ENCODE data around the gene RALGAPA2.

RALGAPA2 gene

DNA sequence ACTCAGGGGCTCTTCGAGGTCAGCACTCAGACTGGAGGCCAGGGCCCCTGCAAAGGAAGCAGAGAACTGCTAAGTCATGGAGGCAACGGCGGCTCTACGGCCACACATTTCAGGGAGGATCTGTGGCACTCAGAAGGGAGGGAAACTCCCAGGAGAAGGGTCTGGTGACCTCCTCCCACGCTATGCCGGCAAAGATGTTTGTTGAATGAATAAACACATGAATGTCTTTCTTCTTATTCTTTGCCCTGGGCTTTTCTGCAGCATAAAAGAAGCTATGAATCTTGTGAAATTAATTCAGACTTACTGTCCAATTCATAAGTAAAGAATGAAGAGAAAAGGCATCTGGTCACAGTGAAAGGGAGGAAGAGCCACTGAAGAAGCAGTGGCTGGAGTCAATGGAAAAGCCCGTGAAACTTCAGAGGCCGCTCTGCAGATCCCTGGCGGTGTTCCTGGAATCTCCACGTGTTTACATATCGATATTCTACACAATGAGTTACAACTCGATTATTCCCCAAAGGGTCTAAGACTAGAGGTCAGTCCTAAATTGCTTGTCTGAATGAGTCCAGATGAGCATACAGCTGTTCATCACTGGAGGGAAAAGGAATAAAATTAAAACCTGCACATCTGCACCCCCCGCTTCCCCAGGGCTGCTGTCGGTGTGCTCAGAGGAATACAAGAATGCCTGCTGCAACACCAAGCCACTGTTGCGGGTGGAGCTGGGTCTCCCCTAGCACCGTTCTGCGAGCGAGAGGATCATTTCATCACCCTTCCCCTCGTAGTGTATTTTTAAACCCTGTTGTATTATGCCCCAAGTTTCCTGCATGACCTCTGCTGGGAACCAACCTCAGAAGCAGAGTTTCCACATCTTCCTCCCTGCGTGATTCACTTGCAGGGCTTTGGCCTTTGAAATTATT lies 319.0 kb downstream of the RALGAPA2 start:
- Mint-ChIP-seq H3K27me3 (ENCODE audit: low read depth, poor library complexity) (peaks cover 6% of the 10 kb centered on the region), H3K4me3 (no peak overlapping the region)
- no peak for DNase-seq

DNA sequence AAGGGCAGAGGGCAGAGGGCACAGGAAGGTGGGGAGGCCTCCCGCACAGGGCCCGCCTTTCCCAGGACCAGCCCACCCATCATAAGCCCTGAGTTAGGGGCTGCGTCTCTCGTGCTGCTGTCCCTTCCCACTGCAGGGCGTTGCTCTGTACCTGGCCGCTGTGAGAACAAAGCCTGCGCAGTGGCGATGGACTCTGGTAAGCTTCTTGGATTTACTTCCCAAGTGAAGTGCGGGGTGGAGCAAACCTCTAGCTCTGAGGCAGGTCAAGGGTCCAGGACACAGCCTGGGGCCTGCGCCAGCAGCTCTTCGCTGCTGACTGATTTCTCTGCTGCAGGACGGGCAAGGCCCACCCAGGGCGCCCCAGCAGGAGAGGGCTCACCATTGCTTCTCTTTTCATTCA lies 320.7 kb downstream of the RALGAPA2 start:
- DNase-seq = no peak
- TF ChIP-seq, protein P1, sequence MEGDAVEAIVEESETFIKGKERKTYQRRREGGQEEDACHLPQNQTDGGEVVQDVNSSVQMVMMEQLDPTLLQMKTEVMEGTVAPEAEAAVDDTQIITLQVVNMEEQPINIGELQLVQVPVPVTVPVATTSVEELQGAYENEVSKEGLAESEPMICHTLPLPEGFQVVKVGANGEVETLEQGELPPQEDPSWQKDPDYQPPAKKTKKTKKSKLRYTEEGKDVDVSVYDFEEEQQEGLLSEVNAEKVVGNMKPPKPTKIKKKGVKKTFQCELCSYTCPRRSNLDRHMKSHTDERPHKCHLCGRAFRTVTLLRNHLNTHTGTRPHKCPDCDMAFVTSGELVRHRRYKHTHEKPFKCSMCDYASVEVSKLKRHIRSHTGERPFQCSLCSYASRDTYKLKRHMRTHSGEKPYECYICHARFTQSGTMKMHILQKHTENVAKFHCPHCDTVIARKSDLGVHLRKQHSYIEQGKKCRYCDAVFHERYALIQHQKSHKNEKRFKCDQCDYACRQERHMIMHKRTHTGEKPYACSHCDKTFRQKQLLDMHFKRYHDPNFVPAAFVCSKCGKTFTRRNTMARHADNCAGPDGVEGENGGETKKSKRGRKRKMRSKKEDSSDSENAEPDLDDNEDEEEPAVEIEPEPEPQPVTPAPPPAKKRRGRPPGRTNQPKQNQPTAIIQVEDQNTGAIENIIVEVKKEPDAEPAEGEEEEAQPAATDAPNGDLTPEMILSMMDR (IDR thresholded peaks at IDR 0.05) = no peak
- Mint-ChIP-seq H3K4me1 (peaks cover 28% of the 10 kb centered on the region), H3K36me3 (ENCODE audit: low read depth) (peaks cover 31% of the 10 kb centered on the region), H3K4me3 (no peak overlapping the region), H3K27me3 (ENCODE audit: low read depth, poor library complexity) (peaks cover 3% of the 10 kb centered on the region), H3K27ac (no peak overlapping the region), H3K9me3 (no peaks in the 10 kb centered on the region)

More for the DNA sequence above, 319.0 kb downstream of the RALGAPA2 start:
- TF ChIP-seq, protein P1 (IDR thresholded peaks at IDR 0.05) = no peak
- Mint-ChIP-seq H3K27ac (peak overlapping the region; percentile 71), H3K4me1 (peaks cover 25% of the 10 kb centered on the region), H3K9me3 (no peaks in the 10 kb centered on the region), H3K36me3 (ENCODE audit: low read depth) (peaks cover 31% of the 10 kb centered on the region)

DNA sequence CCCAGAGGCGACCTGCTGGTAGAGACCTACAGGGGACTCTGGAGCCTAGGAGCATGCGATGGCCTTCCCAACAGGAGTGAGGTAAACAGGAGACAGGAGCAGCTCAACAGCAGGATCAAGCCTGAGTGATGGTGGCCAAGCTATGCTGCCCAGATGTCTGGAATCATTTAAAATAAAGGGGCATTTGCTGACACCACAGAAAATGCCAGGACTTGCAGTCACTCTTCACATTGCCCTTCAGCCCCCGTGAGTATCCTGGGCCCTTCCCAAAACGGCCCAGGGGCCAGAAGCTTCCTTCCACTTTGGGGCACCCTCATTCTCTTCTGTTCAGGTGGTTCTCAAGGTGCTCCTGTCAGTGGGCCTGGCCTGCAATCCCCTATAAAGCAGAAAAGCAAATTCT lies 321.3 kb downstream of the RALGAPA2 start:
- H3K9me3 Mint-ChIP-seq = no peaks in the 10 kb centered on the region
- H3K27me3 Mint-ChIP-seq (ENCODE audit: low read depth, poor library complexity) = peaks cover 3% of the 10 kb centered on the region
- H3K36me3 Mint-ChIP-seq (ENCODE audit: low read depth) = peaks cover 31% of the 10 kb centered on the region

DNA sequence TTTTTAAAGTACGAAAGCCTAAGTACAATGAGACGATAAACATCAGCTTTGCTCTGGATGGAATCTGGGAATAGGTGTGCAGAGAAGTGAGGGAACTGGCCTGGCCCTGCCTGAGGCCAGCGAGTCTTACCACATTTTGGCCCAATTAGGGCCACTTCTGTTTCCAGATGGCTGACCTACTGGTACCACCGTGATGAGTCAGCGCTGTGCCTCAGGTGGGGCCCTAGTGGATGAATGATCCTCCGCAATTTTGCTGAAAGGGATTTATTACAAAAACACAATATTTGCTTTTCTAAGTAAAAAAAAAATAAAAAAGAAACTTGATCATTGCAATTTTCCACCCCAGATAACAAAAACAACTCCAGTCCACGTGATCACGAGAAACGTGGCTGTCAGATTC lies 322.1 kb downstream of the RALGAPA2 start:
- TF ChIP-seq, protein P1 (IDR thresholded peaks at IDR 0.05) = no peak
- DNase-seq = no peak
- Mint-ChIP-seq H3K4me1 (peaks cover 18% of the 10 kb centered on the region), H3K36me3 (ENCODE audit: low read depth) (peaks cover 31% of the 10 kb centered on the region), H3K9me3 (no peaks in the 10 kb centered on the region), H3K27ac (no peak overlapping the region), H3K4me3 (no peak overlapping the region), H3K27me3 (ENCODE audit: low read depth, poor library complexity) (peaks cover 9% of the 10 kb centered on the region)

More for the DNA sequence above, 321.3 kb downstream of the RALGAPA2 start:
- TF ChIP-seq, protein P1 (IDR thresholded peaks at IDR 0.05) = no peak
- peak overlapping the region; percentile 54 for H3K27ac Mint-ChIP-seq
- DNase-seq = no peak
- H3K4me3 Mint-ChIP-seq = no peak overlapping the region
- H3K4me1 Mint-ChIP-seq = peaks cover 21% of the 10 kb centered on the region

DNA sequence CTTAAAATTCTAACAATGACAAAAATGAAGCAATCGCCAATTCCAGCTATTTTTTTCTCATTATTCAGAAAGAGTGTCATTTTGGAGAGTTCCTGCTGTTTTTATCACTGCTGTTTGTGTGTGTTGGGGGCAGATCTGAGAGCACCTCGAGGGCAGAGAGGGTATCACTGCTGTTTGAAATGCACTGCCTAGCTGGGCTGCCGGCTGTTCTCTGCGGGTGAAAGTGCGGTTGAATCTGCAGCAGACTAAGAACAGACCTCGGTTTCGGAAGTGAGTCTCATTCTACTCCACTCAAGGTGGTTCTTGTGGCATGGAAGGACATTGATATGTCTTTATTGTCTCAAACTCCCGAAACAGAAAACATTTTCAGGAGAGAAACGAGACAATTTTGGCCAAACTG lies 326.3 kb downstream of the RALGAPA2 start:
- Mint-ChIP-seq H3K4me3 (no peak overlapping the region), H3K36me3 (ENCODE audit: low read depth) (peaks cover 10% of the 10 kb centered on the region), H3K4me1 (peaks cover 4% of the 10 kb centered on the region), H3K27ac (no peak overlapping the region), H3K9me3 (no peaks in the 10 kb centered on the region), H3K27me3 (ENCODE audit: low read depth, poor library complexity) (peaks cover 18% of the 10 kb centered on the region)
- no peak for DNase-seq
- TF ChIP-seq, protein P1 (IDR thresholded peaks at IDR 0.05) = no peak

DNA sequence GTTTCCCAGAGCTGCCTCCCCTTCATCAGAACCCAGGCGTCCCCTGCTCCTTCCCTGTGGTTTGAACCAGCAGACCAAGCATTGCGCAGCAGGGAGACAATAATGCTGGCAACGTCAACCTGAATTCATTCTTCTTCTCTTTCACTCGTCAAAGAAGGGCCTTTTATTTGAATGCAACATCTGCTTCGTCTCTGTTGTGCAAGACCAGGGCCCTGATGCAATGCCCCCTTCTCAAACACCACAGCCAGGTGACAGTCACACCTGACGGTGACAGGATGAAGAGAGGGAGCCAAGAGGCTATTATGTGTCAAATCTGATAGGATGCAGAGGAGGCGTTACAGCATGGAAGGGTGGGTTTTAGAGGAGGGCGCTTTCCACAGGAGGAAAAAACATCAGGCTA lies 336.6 kb downstream of the RALGAPA2 start:
- H3K36me3 Mint-ChIP-seq (ENCODE audit: low read depth) = no peaks in the 10 kb centered on the region
- H3K9me3 Mint-ChIP-seq = peaks cover 12% of the 10 kb centered on the region
- peaks cover 81% of the 10 kb centered on the region for H3K27me3 Mint-ChIP-seq (ENCODE audit: low read depth, poor library complexity)
- no peak overlapping the region for H3K4me3 Mint-ChIP-seq
- DNase-seq = no peak
- no peak overlapping the region for H3K27ac Mint-ChIP-seq
- no peaks in the 10 kb centered on the region for H3K4me1 Mint-ChIP-seq
- TF ChIP-seq, protein P1 (IDR thresholded peaks at IDR 0.05) = no peak

Data from nephron progenitor cell (in vitro differentiated cells).